Liver (tissue), 9 donors: ENCODE measurements around the gene TACC3. TPM values are rescaled to one million over a fixed set of nuclear protein-coding genes. Genes with fewer than 3 reads are reported as not detected.

Experiments
- DNase-seq: peaks from one replicate; pipeline ENCODE4 v3.0.0-alpha.2; 2017; ENCODE audit warnings: low spot score
- H3K27ac ChIP-seq, 2 donors: one replicate each; pipeline ENCODE4 v1.7.0; 2013; ENCODE audit warnings: inconsistent platforms in 2 of 2, low read length in 2 of 2, control low read depth in 1 of 2, low read depth in 1 of 2, mild to moderate bottlenecking in 1 of 2
- H3K27me3 ChIP-seq, 4 donors: one replicate each; pipeline versions ENCODE4 v1.6.1 to v1.7.0; 2013; ENCODE audit warnings: low read length in 3 of 4, inconsistent platforms in 1 of 4, mild to moderate bottlenecking in 1 of 4, moderate library complexity in 1 of 4; ENCODE audit not compliant: control insufficient read depth in 4 of 4, insufficient read depth in 4 of 4
- H3K36me3 ChIP-seq, 4 donors: one replicate each; pipeline versions ENCODE4 v1.6.1 to v1.7.0; 2013; ENCODE audit warnings: low read length in 3 of 4, mild to moderate bottlenecking in 3 of 4, low read depth in 1 of 4, moderate library complexity in 1 of 4; ENCODE audit not compliant: control insufficient read depth in 4 of 4, insufficient read depth in 3 of 4
- H3K4me1 ChIP-seq, 4 donors: one replicate each; pipeline versions ENCODE4 v1.6.1 to v1.7.0; 2013; ENCODE audit warnings: low read length in 3 of 4, mild to moderate bottlenecking in 3 of 4, moderate library complexity in 1 of 4; ENCODE audit not compliant: control insufficient read depth in 4 of 4, insufficient read depth in 4 of 4
- H3K4me3 ChIP-seq, 3 donors: one replicate each; pipeline versions ENCODE4 v1.6.1 to v1.7.0; 2013; ENCODE audit warnings: low read length in 3 of 3, control low read depth in 1 of 3, low read depth in 1 of 3, mild to moderate bottlenecking in 1 of 3
- H3K9ac ChIP-seq, 2 donors: one replicate each; pipeline ENCODE4 v1.7.0; 2013; ENCODE audit warnings: low read length in 2 of 2, mild to moderate bottlenecking in 2 of 2, moderate library complexity in 2 of 2, control low read depth in 1 of 2, low read depth in 1 of 2
- H3K9me3 ChIP-seq, 4 donors: one replicate each; pipeline versions ENCODE4 v1.6.1 to v1.7.0; 2013; ENCODE audit warnings: low read length in 3 of 4; ENCODE audit not compliant: control insufficient read depth in 4 of 4
- ATF3 ChIP-seq: IDR thresholded peaks from 2 replicates; pipeline ENCODE4 v1.6.1; 2016; ENCODE audit warnings: antibody characterized with exemption
- CTCF ChIP-seq: fragments of 150-350 bp; IDR thresholded peaks from 2 replicates; pipeline ENCODE4 v1.5.1; 2017; ENCODE audit warnings: improper control_type of control experiment, low read depth, low read length; ENCODE audit not compliant: missing input control
- HNF4A ChIP-seq, 2 donors: conservative IDR thresholded peaks; 2 replicates each; pipeline ENCODE4 v1.6.1; 2016; ENCODE audit warnings: antibody characterized with exemption in 2 of 2, mild to moderate bottlenecking in 2 of 2
- HNF4G ChIP-seq: IDR thresholded peaks from 2 replicates; pipeline ENCODE4 v1.6.1; 2016; ENCODE audit warnings: antibody characterized with exemption
- JUND ChIP-seq, 2 donors: IDR thresholded peaks; 2 replicates each; pipeline ENCODE4 v1.6.1; 2016; ENCODE audit warnings: antibody characterized with exemption in 2 of 2
- NR2F2 ChIP-seq: IDR thresholded peaks from 2 replicates; pipeline ENCODE4 v1.6.1; 2016; ENCODE audit warnings: antibody characterized with exemption
- RAD21 ChIP-seq, 2 donors: IDR thresholded peaks; 2 replicates each; pipeline ENCODE4 v1.6.1; 2016; ENCODE audit warnings: antibody characterized with exemption in 2 of 2, mild to moderate bottlenecking in 2 of 2
- REST ChIP-seq: IDR thresholded peaks from 2 replicates; pipeline ENCODE4 v1.6.1; 2016; ENCODE audit warnings: antibody characterized with exemption, mild to moderate bottlenecking
- RXRA ChIP-seq, 2 donors: IDR thresholded peaks; 2 replicates each; pipeline ENCODE4 v1.6.1; 2017 to 2018; ENCODE audit warnings: antibody characterized with exemption in 2 of 2, mild to moderate bottlenecking in 1 of 2
- SP1 ChIP-seq: IDR thresholded peaks from 2 replicates; pipeline ENCODE4 v1.6.1; 2018; ENCODE audit warnings: antibody characterized with exemption, mild to moderate bottlenecking
- YY1 ChIP-seq: IDR thresholded peaks from 2 replicates; pipeline ENCODE4 v1.6.1; 2016; ENCODE audit warnings: antibody characterized with exemption, mild to moderate bottlenecking
- WGBS: extraction: QIAGEN DNeasy Blood & Tissue Kit; methylation state at CpG from one replicate; pipeline ENCODE4 v1.1.7; 2013; 5-methylcytosine and 5-hydroxymethylcytosine counted together
- polyA plus RNA-seq, 2 donors: library from polyadenylated mRNA; stranded (reverse) in 1 of 2; unstranded in 1 of 2; fragments of 200-250 nt in 1 of 2; fragments of >200 nt in 1 of 2; fragmentation: Nextera tagmentation in 1 of 2; extraction: Ambion mirVana in 1 of 2; gene quantifications; one replicate each; pipeline versions ENCODE4 v1.2.1 to v1.2.3, GENCODE V29; 2013 to 2015
- total RNA-seq, 2 donors: library from RNA; depleted of rRNA; stranded (reverse); fragments of >200 nt; gene quantifications; one replicate each; pipeline ENCODE4 v1.2.3, GENCODE V29; 2014
- TF ChIP-seq, protein P1 (sequence below): IDR thresholded peaks from 2 replicates; pipeline ENCODE4 v1.6.1; 2016; ENCODE audit warnings: antibody characterized with exemption
- TF ChIP-seq, protein P2 (sequence below): IDR thresholded peaks from 2 replicates; pipeline ENCODE4 v1.6.1; 2016; ENCODE audit warnings: antibody characterized with exemption
- donor health status: healthy.
- donor health status: healthy.
- donor health status: healthy.
- donor health status: healthy.
- donor health status: healthy.

Gene TACC3
- total and polyA plus RNA-seq, 4 donors, result 1.4 to 38.9 (median 5.5) TPM

DNA sequence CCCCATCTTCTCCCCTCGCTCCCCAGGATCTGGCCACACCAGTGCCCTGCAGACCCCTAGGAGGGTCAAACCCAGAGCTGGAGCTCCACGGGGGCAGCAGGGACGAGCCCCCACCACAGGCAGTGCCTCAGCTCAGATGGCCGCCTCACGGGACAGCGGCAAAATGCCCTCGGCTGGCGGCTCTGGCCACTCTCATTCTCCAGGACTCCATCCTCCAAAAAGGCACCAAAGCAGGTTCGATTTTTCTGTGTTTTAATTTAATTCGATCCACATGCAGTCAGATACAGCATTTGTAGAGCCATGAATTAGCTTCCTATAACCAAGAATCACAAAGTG is 45.6 kb upstream of the TACC3 start:
- no peaks in the 10 kb centered on the region for H3K27me3 ChIP-seq
- no peaks in the 10 kb centered on the region for H3K36me3 ChIP-seq
- no peak overlapping the region for H3K27ac ChIP-seq
- no peak for DNase-seq
- 88% methylated on average over 10 of the region's 10 CpGs for WGBS
- no peak overlapping the region for H3K9ac ChIP-seq
- no peak for TF ChIP-seq SP1
- no peak for TF ChIP-seq ATF3
- no peak for TF ChIP-seq NR2F2
- TF ChIP-seq, protein P1, sequence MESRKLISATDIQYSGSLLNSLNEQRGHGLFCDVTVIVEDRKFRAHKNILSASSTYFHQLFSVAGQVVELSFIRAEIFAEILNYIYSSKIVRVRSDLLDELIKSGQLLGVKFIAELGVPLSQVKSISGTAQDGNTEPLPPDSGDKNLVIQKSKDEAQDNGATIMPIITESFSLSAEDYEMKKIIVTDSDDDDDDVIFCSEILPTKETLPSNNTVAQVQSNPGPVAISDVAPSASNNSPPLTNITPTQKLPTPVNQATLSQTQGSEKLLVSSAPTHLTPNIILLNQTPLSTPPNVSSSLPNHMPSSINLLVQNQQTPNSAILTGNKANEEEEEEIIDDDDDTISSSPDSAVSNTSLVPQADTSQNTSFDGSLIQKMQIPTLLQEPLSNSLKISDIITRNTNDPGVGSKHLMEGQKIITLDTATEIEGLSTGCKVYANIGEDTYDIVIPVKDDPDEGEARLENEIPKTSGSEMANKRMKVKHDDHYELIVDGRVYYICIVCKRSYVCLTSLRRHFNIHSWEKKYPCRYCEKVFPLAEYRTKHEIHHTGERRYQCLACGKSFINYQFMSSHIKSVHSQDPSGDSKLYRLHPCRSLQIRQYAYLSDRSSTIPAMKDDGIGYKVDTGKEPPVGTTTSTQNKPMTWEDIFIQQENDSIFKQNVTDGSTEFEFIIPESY, result no peak
- no peak for TF ChIP-seq REST
- H3K9me3 ChIP-seq, result no peaks in the 10 kb centered on the region
- H3K4me3 ChIP-seq, result no peak overlapping the region
- H3K4me1 ChIP-seq, result no peaks in the 10 kb centered on the region

DNA sequence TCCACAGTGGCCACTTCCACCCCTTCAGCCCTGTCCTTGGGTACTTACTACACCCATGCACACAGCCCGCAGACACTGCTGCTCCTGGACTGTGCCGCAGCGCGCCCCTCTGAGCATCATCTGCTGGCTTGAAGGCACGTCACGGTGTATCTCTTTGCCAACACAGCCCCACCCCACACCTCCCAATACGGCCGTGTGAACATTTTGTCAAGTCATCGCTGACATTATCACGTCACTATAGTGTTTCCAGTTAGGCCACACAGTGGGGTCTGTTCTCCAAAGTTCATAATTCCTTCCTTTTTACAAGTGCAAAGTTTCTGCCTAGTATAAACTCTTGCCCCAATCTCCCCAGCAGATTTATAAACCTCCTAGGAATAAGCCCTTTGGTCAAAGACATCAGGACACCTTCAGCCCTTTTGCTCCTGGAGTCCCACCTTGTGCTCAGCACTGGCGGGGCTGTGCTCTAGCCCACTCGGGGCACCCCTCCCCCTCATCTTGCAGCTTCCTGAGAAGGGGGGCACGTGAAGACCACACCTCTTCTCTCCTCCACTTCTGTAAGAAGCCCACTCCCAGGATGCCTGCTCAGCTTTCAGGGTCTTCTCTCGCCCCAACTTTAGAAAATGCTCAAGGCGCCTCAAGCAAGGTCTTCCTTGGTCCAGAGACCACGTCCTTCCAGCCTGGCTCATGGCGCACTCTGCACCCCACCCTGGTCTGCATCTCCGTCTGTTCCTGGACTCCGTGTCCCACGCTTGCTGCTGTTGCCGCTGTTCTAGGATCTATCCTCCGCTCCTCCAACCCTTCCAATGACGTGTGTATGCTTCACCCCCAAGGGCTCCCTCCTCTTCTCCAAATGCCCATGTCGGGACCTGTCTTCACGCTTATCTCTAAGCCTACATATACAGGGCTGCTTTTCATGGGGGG is 44.5 kb upstream of the TACC3 start:
- H3K9ac ChIP-seq, result no peak overlapping the region
- 87% methylated on average over 25 of the region's 25 CpGs for WGBS
- no peaks in the 10 kb centered on the region for H3K4me1 ChIP-seq
- DNase-seq, result peak; percentile 50
- H3K9me3 ChIP-seq, result no peaks in the 10 kb centered on the region
- H3K27me3 ChIP-seq, result no peaks in the 10 kb centered on the region
- TF ChIP-seq, protein P2, sequence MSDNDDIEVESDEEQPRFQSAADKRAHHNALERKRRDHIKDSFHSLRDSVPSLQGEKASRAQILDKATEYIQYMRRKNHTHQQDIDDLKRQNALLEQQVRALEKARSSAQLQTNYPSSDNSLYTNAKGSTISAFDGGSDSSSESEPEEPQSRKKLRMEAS, result no peak
- TF ChIP-seq, protein P1, result no peak
- no peak for TF ChIP-seq RAD21 (IDR thresholded peaks at IDR 0.05)
- TF ChIP-seq NR2F2, result no peak
- no peak for TF ChIP-seq JUND (IDR thresholded peaks at IDR 0.05)
- TF ChIP-seq HNF4G, result no peak
- no peak for TF ChIP-seq HNF4A (conservative IDR thresholded peaks at IDR 0.05)
- no peak for TF ChIP-seq CTCF
- no peak for TF ChIP-seq RXRA (IDR thresholded peaks at IDR 0.05)
- no peak for TF ChIP-seq YY1
- no peaks in the 10 kb centered on the region for H3K36me3 ChIP-seq
- no peak overlapping the region for H3K4me3 ChIP-seq
- H3K27ac ChIP-seq, result no peak overlapping the region
